ENCODE data around the gene ABCD2. TPM values are rescaled to one million over a fixed set of nuclear protein-coding genes. Genes with fewer than 3 reads are reported as not detected.
"Not testable (repeated sequence)": the region's sequence is repeated elsewhere in the genome, so short reads cannot be mapped to it uniquely, and the experiment has no call there.

ABCD2 gene
- total RNA-seq, 2 experiments from 2014 or later, result 30.8 TPM

GRCh38 chr12:39605996-39606395 is 13.6 kb downstream of the ABCD2 start:
- DNase-seq (no peak), ATAC-seq (ENCODE audit: low read depth) (no peak)
- peaks cover 28% of the 10 kb centered on the region for H3K4me1 Mint-ChIP-seq
- no peaks in the 10 kb centered on the region for H3K27me3 Mint-ChIP-seq
- H3K9me3 Mint-ChIP-seq, result no peaks in the 10 kb centered on the region
- POLR2A ChIA-PET, result interaction anchor here (1.3 to 2.2 kb wide), 2 partner anchors 11 to 14 kb away, joined by 3 to 10 read pairs; partner anchors contain the start of gene ABCD2
- H3K4me3 Mint-ChIP-seq, result no peak overlapping the region
- H3K27ac Mint-ChIP-seq, result no peak overlapping the region
- H3K36me3 Mint-ChIP-seq, result peaks cover 53% of the 10 kb centered on the region

- Mint-ChIP-seq H3K4me1 (peaks cover 24% of the 10 kb centered on the region), H3K27me3 (no peaks in the 10 kb centered on the region), H3K9me3 (no peaks in the 10 kb centered on the region), H3K4me3 (no peak overlapping the region), H3K36me3 (peaks cover 50% of the 10 kb centered on the region), H3K27ac (no peak overlapping the region)
- no peak for ATAC-seq (ENCODE audit: low read depth)
- DNase-seq, result no peak
- POLR2A ChIA-PET, result interaction anchor here (1.3 to 2.2 kb wide), 3 partner anchors 11 to 16 kb away, joined by 3 to 10 read pairs (median 4); partner anchors contain the start of gene ABCD2
Observed at GRCh38 chr12:39605501-39605900, 14.1 kb downstream of the ABCD2 start.

- H3K27ac Mint-ChIP-seq, result no peak overlapping the region
- no peak for ATAC-seq (ENCODE audit: low read depth)
- DNase-seq, result no peak
- peaks cover 21% of the 10 kb centered on the region for H3K4me1 Mint-ChIP-seq
- POLR2A ChIA-PET, result interaction anchor here (1.0 kb wide), 1 partner anchor 16 kb away, joined by 4 read pairs; the partner anchor contains the start of gene ABCD2
- H3K27me3 Mint-ChIP-seq, result no peaks in the 10 kb centered on the region
- H3K36me3 Mint-ChIP-seq, result peaks cover 43% of the 10 kb centered on the region
- no peaks in the 10 kb centered on the region for H3K9me3 Mint-ChIP-seq
- no peak overlapping the region for H3K4me3 Mint-ChIP-seq
Observed at GRCh38 chr12:39603065-39603464, 16.5 kb downstream of the ABCD2 start.

GRCh38 chr12:39601951-39602350 is 17.7 kb downstream of the ABCD2 start:
- DNase-seq; H3K27me3 Mint-ChIP-seq; ATAC-seq (ENCODE audit: low read depth); H3K9me3 Mint-ChIP-seq; H3K27ac Mint-ChIP-seq; POLR2A ChIA-PET; H3K4me3 Mint-ChIP-seq: not testable (repeated sequence)
- H3K4me1 Mint-ChIP-seq, result peaks cover 16% of the 10 kb centered on the region
- H3K36me3 Mint-ChIP-seq, result peaks cover 46% of the 10 kb centered on the region

GRCh38 chr12:39595928-39596327 is 23.7 kb downstream of the ABCD2 start:
- Mint-ChIP-seq H3K27ac (no peak overlapping the region), H3K36me3 (peaks cover 43% of the 10 kb centered on the region), H3K4me1 (peaks cover 14% of the 10 kb centered on the region), H3K27me3 (no peaks in the 10 kb centered on the region), H3K9me3 (no peaks in the 10 kb centered on the region), H3K4me3 (no peak overlapping the region)
- ATAC-seq (ENCODE audit: low read depth) (no peak), DNase-seq (no peak)
- POLR2A ChIA-PET, result no interaction called here

- DNase-seq (no peak), ATAC-seq (ENCODE audit: low read depth) (no peak)
- Mint-ChIP-seq H3K27me3 (no peaks in the 10 kb centered on the region), H3K9me3 (no peaks in the 10 kb centered on the region), H3K27ac (no peak overlapping the region), H3K36me3 (peaks cover 32% of the 10 kb centered on the region), H3K4me1 (peaks cover 17% of the 10 kb centered on the region), H3K4me3 (no peak overlapping the region)
- POLR2A ChIA-PET, result no interaction called here
Observed at GRCh38 chr12:39592295-39592694, 27.3 kb downstream of the ABCD2 start.

GRCh38 chr12:39588348-39588747 is 31.3 kb downstream of the ABCD2 start:
- POLR2A ChIA-PET, result no interaction called here
- no peak overlapping the region for H3K4me3 Mint-ChIP-seq
- peaks cover 44% of the 10 kb centered on the region for H3K36me3 Mint-ChIP-seq
- H3K27ac Mint-ChIP-seq, result no peak overlapping the region
- no peaks in the 10 kb centered on the region for H3K27me3 Mint-ChIP-seq
- DNase-seq (no peak), ATAC-seq (ENCODE audit: low read depth) (no peak)
- peaks cover 3% of the 10 kb centered on the region for H3K9me3 Mint-ChIP-seq
- H3K4me1 Mint-ChIP-seq, result peaks cover 12% of the 10 kb centered on the region

GRCh38 chr12:39587225-39587624 is 32.4 kb downstream of the ABCD2 start:
- Mint-ChIP-seq H3K27ac (no peak overlapping the region), H3K27me3 (no peaks in the 10 kb centered on the region), H3K36me3 (peaks cover 43% of the 10 kb centered on the region), H3K4me3 (no peak overlapping the region), H3K9me3 (peaks cover 3% of the 10 kb centered on the region), H3K4me1 (peaks cover 10% of the 10 kb centered on the region)
- ATAC-seq (ENCODE audit: low read depth) (peak; percentile 70), DNase-seq (no peak)
- POLR2A ChIA-PET, result interaction anchor here (1.3 kb wide), 1 partner anchor 26 kb away, joined by 3 read pairs; no protein-coding TSS in a partner anchor

GRCh38 chr12:39586816-39587215 is 32.8 kb downstream of the ABCD2 start:
- Mint-ChIP-seq H3K4me3 (no peak overlapping the region), H3K27me3 (no peaks in the 10 kb centered on the region), H3K4me1 (peaks cover 9% of the 10 kb centered on the region), H3K27ac (no peak overlapping the region), H3K36me3 (peaks cover 40% of the 10 kb centered on the region), H3K9me3 (peaks cover 3% of the 10 kb centered on the region)
- POLR2A ChIA-PET, result interaction anchor here (1.3 kb wide), 1 partner anchor 26 kb away, joined by 3 read pairs; no protein-coding TSS in a partner anchor
- ATAC-seq (ENCODE audit: low read depth), result no peak
- no peak for DNase-seq

- POLR2A ChIA-PET, result no interaction called here
- ATAC-seq (ENCODE audit: low read depth), result no peak
- H3K27ac Mint-ChIP-seq, result no peak overlapping the region
- no peaks in the 10 kb centered on the region for H3K27me3 Mint-ChIP-seq
- H3K9me3 Mint-ChIP-seq, result peaks cover 3% of the 10 kb centered on the region
- no peaks in the 10 kb centered on the region for H3K4me1 Mint-ChIP-seq
- H3K4me3 Mint-ChIP-seq, result no peak overlapping the region
- H3K36me3 Mint-ChIP-seq, result peaks cover 59% of the 10 kb centered on the region
- no peak for DNase-seq
Observed at GRCh38 chr12:39581592-39581991, 38.0 kb downstream of the ABCD2 start.

GRCh38 chr12:39575498-39575875 is 44.1 kb downstream of the ABCD2 start:
- no peak for ATAC-seq (ENCODE audit: low read depth)
- no peak for DNase-seq
- no peak overlapping the region for H3K27ac Mint-ChIP-seq
- peaks cover 1% of the 10 kb centered on the region for H3K4me1 Mint-ChIP-seq
- H3K9me3 Mint-ChIP-seq, result peaks cover 6% of the 10 kb centered on the region
- H3K27me3 Mint-ChIP-seq, result no peaks in the 10 kb centered on the region
- POLR2A ChIA-PET, result no interaction called here
- H3K36me3 Mint-ChIP-seq, result peaks cover 67% of the 10 kb centered on the region
- H3K4me3 Mint-ChIP-seq, result no peak overlapping the region

- POLR2A ChIA-PET, result no interaction called here
- Mint-ChIP-seq H3K4me3 (no peak overlapping the region), H3K36me3 (peaks cover 70% of the 10 kb centered on the region), H3K27me3 (no peaks in the 10 kb centered on the region), H3K9me3 (peaks cover 10% of the 10 kb centered on the region), H3K4me1 (peaks cover 1% of the 10 kb centered on the region), H3K27ac (no peak overlapping the region)
- ATAC-seq (ENCODE audit: low read depth) (no peak), DNase-seq (no peak)
Observed at GRCh38 chr12:39574785-39575497, 44.7 kb downstream of the ABCD2 start.

- Mint-ChIP-seq H3K4me3 (no peak overlapping the region), H3K36me3 (peaks cover 71% of the 10 kb centered on the region), H3K9me3 (peaks cover 15% of the 10 kb centered on the region), H3K27ac (no peak overlapping the region), H3K4me1 (peaks cover 1% of the 10 kb centered on the region), H3K27me3 (no peaks in the 10 kb centered on the region)
- POLR2A ChIA-PET, result no interaction called here
- no peak for ATAC-seq (ENCODE audit: low read depth)
- no peak for DNase-seq
Observed at GRCh38 chr12:39574378-39574777, 45.2 kb downstream of the ABCD2 start.

- peaks cover 71% of the 10 kb centered on the region for H3K36me3 Mint-ChIP-seq
- POLR2A ChIA-PET, result no interaction called here
- no peak overlapping the region for H3K4me3 Mint-ChIP-seq
Observed at GRCh38 chr12:39573971-39574370, 45.6 kb downstream of the ABCD2 start.

More at GRCh38 chr12:39573971-39574370, 45.6 kb downstream of the ABCD2 start:
- ATAC-seq (ENCODE audit: low read depth), result no peak
- Mint-ChIP-seq H3K27ac (no peak overlapping the region), H3K4me1 (peaks cover 1% of the 10 kb centered on the region), H3K27me3 (no peaks in the 10 kb centered on the region), H3K9me3 (peaks cover 15% of the 10 kb centered on the region)
- no peak for DNase-seq

All from activated naive CD8-positive, alpha-beta T cell treated with anti-CD3 and anti-CD28 coated beads, Interleukin-2, amount 10 ng/mL, durations not matched to agents 7 days and 5 days (primary cell).